HK-2 (cell line): ENCODE data around the gene HNRNPDL.
"Not testable (repeated sequence)": the region's sequence is repeated elsewhere in the genome, so short reads cannot be mapped to it uniquely, and the experiment has no call there.

Source experiments
- DNase-seq: peaks from one replicate; pipeline ENCODE4 v3.0.0-alpha.2; 2018; ENCODE audit not compliant: unreplicated experiment

HNRNPDL gene

DNA sequence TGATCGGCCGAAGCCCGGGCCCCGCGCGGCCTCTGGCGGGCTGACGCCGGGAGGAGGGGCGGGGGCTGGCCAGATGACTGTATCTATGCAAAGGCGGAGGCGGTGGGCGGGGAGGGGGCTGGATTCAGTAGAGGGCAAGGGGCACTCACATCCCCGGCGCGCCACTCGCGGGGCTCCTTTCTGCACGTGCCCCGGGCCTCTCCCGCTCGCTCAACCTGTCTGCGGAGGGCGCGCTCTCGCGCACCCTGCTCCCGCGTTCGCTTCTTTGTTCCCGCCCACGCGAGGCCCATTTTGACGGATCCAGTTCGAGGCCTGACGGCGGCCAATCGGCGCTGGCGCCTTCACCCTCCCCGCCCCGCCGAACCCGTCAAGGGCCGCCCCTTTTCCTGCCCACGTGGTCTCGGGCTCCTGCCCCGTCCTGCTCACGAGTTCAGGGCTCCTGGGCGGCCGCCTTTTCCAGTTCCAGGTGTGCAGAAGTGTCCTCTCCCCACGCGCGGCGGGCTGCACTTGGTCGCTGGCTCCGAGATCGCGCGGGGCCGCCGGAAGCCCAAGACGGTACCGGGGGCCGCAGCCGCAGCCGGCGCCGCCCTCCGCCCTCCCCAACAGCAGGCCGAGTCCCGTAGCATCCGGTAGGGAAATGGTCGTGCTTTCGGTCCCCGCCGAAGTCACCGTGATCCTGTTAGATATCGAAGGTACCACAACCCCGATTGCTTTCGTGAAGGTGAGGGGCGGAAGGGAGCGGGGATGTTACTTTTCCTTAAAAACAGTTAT, at the start of gene HNRNPDL, which contains the start of gene ENOPH1:
Gene HNRNPDL (minus strand): TSS at position 270 of the 771 bp plus-strand sequence. CDS start 772 bp downstream, outside the sequence.
Gene ENOPH1 (plus strand): TSS at position 398 of the 771 bp plus-strand sequence. CDS start 240 bp downstream, at position 638.
- peak; percentile 98 for DNase-seq

DNA sequence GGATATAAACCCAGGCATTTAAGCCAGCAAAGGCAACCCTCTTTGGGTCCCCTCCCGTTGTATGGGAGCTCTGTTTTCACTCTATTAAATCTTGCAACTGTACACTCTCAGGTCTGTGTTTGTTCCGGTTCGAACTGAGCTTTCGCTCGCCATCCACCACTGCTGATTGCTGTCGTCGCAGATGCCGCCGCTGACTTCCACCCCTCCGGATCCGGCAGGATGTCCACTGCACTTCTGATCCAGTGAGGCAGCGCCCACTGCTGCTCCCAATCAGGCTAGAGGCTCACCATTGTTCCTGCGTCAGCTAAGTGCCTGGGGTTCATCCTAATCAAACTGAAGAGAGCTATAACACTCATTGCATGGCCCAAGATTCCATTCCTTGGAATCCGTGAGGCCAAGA, 49.3 kb upstream of the HNRNPDL start:
- DNase-seq: no peak

- DNase-seq: not testable (repeated sequence)
Measured at GRCh38 chr4:82477469-82477868, 47.2 kb upstream of the HNRNPDL start.

GRCh38 chr4:82475931-82476330, 45.7 kb upstream of the HNRNPDL start:
- not testable (repeated sequence) for DNase-seq

GRCh38 chr4:82473621-82474164, 43.4 kb upstream of the HNRNPDL start:
- DNase-seq: no peak

DNA sequence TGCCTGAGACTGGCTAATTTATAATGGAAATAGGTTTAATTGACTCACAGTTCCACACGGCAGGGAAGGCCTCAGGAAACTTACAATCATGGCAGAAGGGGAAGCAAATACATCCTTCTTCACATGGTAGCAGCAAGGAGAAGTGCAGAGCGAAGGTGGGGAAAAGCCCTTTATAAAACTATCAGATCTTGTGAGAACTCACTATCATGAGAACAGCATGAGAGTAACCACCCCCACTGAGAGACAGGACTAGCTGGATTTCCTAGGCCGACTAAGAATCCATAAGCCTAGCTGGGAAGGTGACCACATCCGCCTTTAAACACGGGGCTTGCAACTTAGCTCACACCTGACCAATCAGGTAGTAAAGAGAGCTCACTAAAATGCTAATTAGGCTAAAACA, 42.8 kb upstream of the HNRNPDL start:
- not testable (repeated sequence) for DNase-seq

- peak; percentile 11 for DNase-seq
Measured at GRCh38 chr4:82469791-82470345, 39.6 kb upstream of the HNRNPDL start.

- no peak for DNase-seq
Measured at GRCh38 chr4:82467471-82467870, 37.2 kb upstream of the HNRNPDL start.

GRCh38 chr4:82463221-82463620, 33.0 kb upstream of the HNRNPDL start:
- DNase-seq: no peak

- peak; percentile 77 for DNase-seq
Measured at GRCh38 chr4:82462415-82462831, 32.2 kb upstream of the HNRNPDL start.

DNA sequence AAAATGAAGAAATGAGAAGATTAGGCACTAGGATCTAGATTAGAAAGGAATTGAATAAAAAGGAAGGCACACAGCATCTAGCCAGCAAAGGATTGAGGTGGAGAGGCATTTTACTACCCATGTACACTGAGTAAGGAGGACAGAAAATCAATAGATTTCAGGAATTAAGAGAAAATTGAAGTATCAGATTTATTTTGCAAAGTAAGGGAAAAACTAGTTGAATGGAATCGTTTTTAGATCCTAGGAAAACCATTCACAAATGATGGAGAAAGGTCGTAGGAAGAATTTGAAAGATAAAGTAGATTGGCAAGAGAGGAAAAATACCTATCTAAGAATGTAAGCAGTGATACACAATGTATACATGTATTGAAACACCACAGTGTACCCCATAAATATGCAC, 31.4 kb upstream of the HNRNPDL start:
- DNase-seq: no peak

GRCh38 chr4:82458729-82459128, 28.5 kb upstream of the HNRNPDL start:
- DNase-seq: no peak

- no peak for DNase-seq
Measured at GRCh38 chr4:82457266-82457665, 27.0 kb upstream of the HNRNPDL start.

GRCh38 chr4:82452026-82452425, 21.8 kb upstream of the HNRNPDL start:
- DNase-seq: no peak

- DNase-seq: no peak
Measured at GRCh38 chr4:82450966-82451755, 20.9 kb upstream of the HNRNPDL start.

DNA sequence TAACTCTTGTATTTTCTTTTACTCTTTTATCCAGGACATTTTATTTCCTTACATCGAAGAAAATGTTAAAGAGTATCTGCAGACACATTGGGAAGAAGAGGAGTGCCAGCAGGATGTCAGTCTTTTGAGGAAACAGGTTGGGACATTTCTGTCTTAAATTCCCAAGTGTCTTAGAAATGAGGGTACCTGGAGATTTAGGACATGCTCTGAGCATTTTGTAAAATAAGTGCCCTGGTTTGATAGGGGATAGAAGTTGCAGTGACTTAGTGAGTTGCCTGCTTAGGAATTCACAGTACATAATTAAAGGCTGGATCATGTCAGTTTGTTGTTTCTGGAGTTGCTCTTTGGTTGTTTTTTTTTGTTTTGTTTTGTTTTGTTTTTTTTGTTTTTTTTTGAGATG, 17.6 kb upstream of the HNRNPDL start:
- DNase-seq: no peak

DNA sequence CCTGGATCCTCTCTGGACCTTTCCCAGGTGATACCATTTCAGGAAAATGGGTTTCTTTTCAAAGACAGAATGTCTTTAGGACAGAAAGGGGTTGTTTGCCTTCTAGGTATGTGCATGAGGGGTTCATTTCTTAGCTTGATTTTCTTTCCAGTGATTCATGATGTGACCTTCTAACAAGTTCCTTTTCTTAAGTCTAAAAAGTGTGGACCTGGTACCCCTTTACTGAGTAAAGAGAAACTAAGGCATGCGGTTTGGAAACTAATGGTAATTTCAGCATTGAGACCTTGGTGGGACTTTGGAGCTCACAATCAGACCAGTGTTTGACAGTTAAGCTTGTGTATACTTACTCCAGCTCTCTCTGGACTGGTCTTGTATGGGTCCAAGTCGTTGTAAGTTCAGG, 8.8 kb upstream of the HNRNPDL start:
- no peak for DNase-seq

DNA sequence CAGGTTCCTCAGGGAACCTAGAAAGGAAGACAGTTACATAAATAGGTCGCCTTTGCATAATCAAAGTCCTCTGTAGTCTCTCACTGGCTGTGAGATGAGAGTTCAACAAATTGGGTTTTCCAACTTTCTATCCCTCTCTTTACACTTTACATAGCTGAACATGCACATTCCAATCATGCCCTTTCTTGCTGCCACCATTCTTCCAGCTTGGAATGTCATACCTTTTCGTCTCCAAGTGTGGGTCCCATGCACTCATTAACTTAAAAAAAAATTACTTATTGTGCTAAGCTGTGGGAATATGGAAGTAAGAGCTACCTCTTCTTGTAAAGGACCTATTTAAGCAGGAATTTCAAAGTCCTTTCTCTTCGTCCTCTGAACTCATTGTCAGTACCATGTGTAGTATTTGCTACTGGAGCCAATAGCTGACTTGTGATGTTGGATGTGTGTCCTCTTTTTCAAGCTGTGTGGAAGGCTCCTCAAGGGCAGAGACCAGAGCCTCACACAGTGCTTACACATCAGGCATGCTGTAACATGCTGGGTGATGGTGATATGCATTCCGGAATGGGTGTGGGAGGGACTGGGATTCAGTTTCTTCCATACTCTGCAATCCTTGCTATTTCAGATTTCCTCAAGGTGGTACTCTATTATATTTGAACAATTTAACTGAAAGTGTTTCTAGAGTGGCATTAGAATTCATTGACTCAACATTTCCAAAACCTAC, 7.2 kb upstream of the HNRNPDL start:
- no peak for DNase-seq

DNA sequence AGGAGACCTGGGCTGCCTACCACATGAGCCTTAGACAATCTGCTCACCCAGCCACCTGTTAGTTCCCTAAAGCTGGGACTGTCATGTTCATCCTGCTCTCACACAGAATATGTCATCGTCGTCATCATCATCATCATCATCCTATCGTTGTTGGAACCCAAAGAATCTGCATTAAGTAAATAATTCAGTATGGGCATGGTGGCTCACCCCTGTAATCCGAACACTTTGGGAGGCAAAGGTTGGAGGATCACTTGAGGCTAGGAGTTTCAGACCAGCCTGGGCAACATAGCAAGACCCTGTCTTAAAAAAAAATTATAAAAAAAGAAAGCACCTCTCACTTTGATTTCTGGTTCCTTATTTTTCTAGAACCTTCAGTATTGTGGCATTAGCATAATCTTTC, 6.5 kb upstream of the HNRNPDL start:
- no peak for DNase-seq

- no peak for DNase-seq
Measured at GRCh38 chr4:82436130-82436529, 5.9 kb upstream of the HNRNPDL start.

- DNase-seq: no peak
Measured at GRCh38 chr4:82434949-82435348, 4.7 kb upstream of the HNRNPDL start.

DNA sequence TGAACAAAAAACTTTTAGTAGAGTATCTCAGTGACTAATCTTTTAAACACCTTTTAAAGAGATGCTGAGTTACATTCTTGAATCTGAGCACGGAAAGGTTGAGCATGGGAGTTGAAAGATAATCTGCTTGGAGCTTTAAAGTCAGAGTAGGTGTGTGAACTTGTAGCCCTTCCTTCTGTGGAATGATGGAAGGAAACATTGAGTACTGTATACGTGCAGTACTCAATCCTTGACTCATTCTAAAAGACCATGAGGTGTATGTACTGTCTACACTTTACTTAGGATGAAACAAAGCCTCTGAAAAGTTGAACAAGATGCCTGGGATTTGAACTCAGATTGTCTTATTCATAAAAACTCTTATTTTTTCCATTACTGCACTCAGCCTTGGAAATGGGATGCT, 3.5 kb upstream of the HNRNPDL start:
- DNase-seq: no peak
